PC-3 (cell line): ENCODE data around the gene WNT2B. TPM values are rescaled to one million over a fixed set of nuclear protein-coding genes. Genes with fewer than 3 reads are reported as not detected.

Source experiments
- ATAC-seq: fragments of 200-7000 bp; cut with Tn5 transposase; 2 replicates; pipeline ENCODE4 v1.9.1; 2020; ENCODE audit warnings: mild to moderate bottlenecking, moderate library complexity
- BruUV-seq: library from RNA; stranded (reverse); fragments of 400-500 nt; replicated peaks from 2 replicates; lab custom pipeline; 2021; lab: Mats Ljungman, UMichigan
- CTCF ChIA-PET: fragments of 300-600 bp; sonication (Branson Sonifier 250); formaldehyde crosslinking; loops from one replicate; lab custom pipeline; 2022; ENCODE audit warnings: antibody characterized with exemption; lab: Charles Lee
- POLR2A ChIA-PET: fragments of 300-600 bp; sonication (Branson Sonifier 250); formaldehyde crosslinking; loops from one replicate; lab custom pipeline; 2022; ENCODE audit warnings: antibody characterized with exemption; ENCODE audit not compliant: unreplicated experiment; lab: Charles Lee
- DNase-seq: peaks from one replicate; pipeline ENCODE4 v3.0.0-alpha.2; 2015
- H2AFZ ChIP-seq: fragments of 300-600 bp; sonication (generic); 2 replicates; pipeline ENCODE4 v1.6.0; 2016; ENCODE audit warnings: antibody characterized with exemption, low read length
- H3F3A ChIP-seq: fragments of 300-600 bp; sonication (generic); one replicate; pipeline ENCODE4 v1.6.0; 2017; ENCODE audit warnings: antibody characterized with exemption, low read length, control low read depth, mild to moderate bottlenecking; ENCODE audit not compliant: unreplicated experiment
- H3K27ac ChIP-seq: fragments of 300-600 bp; sonication (generic); 2 replicates; pipeline ENCODE4 v1.5.1; 2016; ENCODE audit warnings: mild to moderate bottlenecking, low read length
- H3K27me3 ChIP-seq: fragments of 300-600 bp; sonication (generic); 2 replicates; pipeline ENCODE4 v1.6.1; 2016; ENCODE audit warnings: low read length, mixed read lengths
- H3K36me3 ChIP-seq: fragments of 300-600 bp; sonication (generic); 2 replicates; pipeline ENCODE4 v1.6.1; 2016; ENCODE audit warnings: low read depth, mixed run types, low read length, mixed read lengths
- H3K4me1 ChIP-seq: fragments of 300-600 bp; sonication (generic); 2 replicates; pipeline ENCODE4 v1.5.1; 2016; ENCODE audit warnings: low read length; ENCODE audit not compliant: insufficient read depth
- H3K4me2 ChIP-seq: fragments of 300-600 bp; sonication (generic); 2 replicates; pipeline ENCODE4 v1.6.0; 2016; ENCODE audit warnings: low read length
- H3K4me3 ChIP-seq: fragments of 300-600 bp; sonication (generic); 2 replicates; pipeline ENCODE4 v1.5.1; 2016; ENCODE audit warnings: mild to moderate bottlenecking, low read length, mixed read lengths
- H3K79me2 ChIP-seq: fragments of 300-600 bp; sonication (generic); 2 replicates; pipeline ENCODE4 v1.6.1; 2017; ENCODE audit warnings: low read length, mixed read lengths
- H3K9ac ChIP-seq: fragments of 300-600 bp; sonication (generic); 2 replicates; pipeline ENCODE4 v1.6.0; 2016; ENCODE audit warnings: mild to moderate bottlenecking, low read length
- H3K9me2 ChIP-seq: fragments of 300-600 bp; sonication (generic); replicated peaks from 2 replicates; pipeline ENCODE4 v1.6.1; 2016; ENCODE audit warnings: mixed run types, low read length, mixed read lengths
- H3K9me3 ChIP-seq: fragments of 300-600 bp; sonication (generic); 2 replicates; pipeline ENCODE4 v1.6.1; 2016; ENCODE audit warnings: low read length, mixed read lengths
- H4K20me1 ChIP-seq: fragments of 300-600 bp; sonication (generic); 2 replicates; pipeline ENCODE4 v1.6.1; 2016; ENCODE audit warnings: low read length, mixed read lengths
- CTCF ChIP-seq: fragments of 300-600 bp; sonication (generic); conservative IDR thresholded peaks from 2 replicates; pipeline ENCODE4 v1.5.1; 2017; ENCODE audit warnings: antibody characterized with exemption, low read depth, mild to moderate bottlenecking, low read length
- EZH2 ChIP-seq: fragments of 300-600 bp; sonication (generic); IDR thresholded peaks from one replicate; pipeline ENCODE4 v1.6.1; 2017; ENCODE audit warnings: antibody characterized with exemption, mild to moderate bottlenecking, low read length; ENCODE audit not compliant: unreplicated experiment
- EZH2phosphoT487 ChIP-seq: fragments of 300-600 bp; sonication (generic); IDR thresholded peaks from 2 replicates; pipeline ENCODE4 v1.6.1; 2018; ENCODE audit warnings: mild to moderate bottlenecking, antibody characterized with exemption, low read length, borderline replicate concordance
- intact Hi-C: fragments of 100-400 bp; cut with micrococcal nuclease; formaldehyde crosslinking; loops from 2 replicates; pipeline ENCODE4 v1.9.0; 2023
- total RNA-seq: library from RNA; depleted of rRNA; stranded (reverse); fragments of >200 nt; gene quantifications from 2 replicates; pipeline ENCODE4 v1.2.3, GENCODE V29; 2014

The WNT2B gene
- total RNA-seq, 1 experiment from 2014 or later: 0.55 TPM

GRCh38 chr1:112510340-112510739 lies 1.6 kb downstream of the WNT2B start:
- DNase-seq (no peak), ATAC-seq (no peak)
- Histone ChIP-seq H3K27ac (no peak overlapping the region), H3K9me2 (no peaks in the 10 kb centered on the region), H3K27me3 (no peaks in the 10 kb centered on the region), H3K79me2 (no peaks in the 10 kb centered on the region), H4K20me1 (no peaks in the 10 kb centered on the region), H3K9ac (no peak overlapping the region), H3K4me2 (no peak overlapping the region), H3K4me3 (no peak overlapping the region), H3F3A (no peaks in the 10 kb centered on the region), H2AFZ (no peak overlapping the region), H3K9me3 (no peaks in the 10 kb centered on the region), H3K4me1 (peaks cover 8% of the 10 kb centered on the region), H3K36me3 (no peaks in the 10 kb centered on the region)
- BruUV-seq: no TSS peak
- intact Hi-C loops: no loop called here
- ChIA-PET POLR2A (no interaction called here), CTCF (no interaction called here)
- TF ChIP-seq CTCF (no peak), EZH2 (no peak), EZH2phosphoT487 (no peak)

- no peak overlapping the region for H3K27ac ChIP-seq
- CTCF ChIA-PET: no interaction called here
- intact Hi-C loops: no loop called here
- TF ChIP-seq EZH2 (no peak), CTCF (no peak), EZH2phosphoT487 (no peak)
- H3K36me3 ChIP-seq: no peaks in the 10 kb centered on the region
- H3F3A ChIP-seq: no peaks in the 10 kb centered on the region
- no peak overlapping the region for H3K4me2 ChIP-seq
- H3K4me3 ChIP-seq: no peak overlapping the region
- DNase-seq (no peak), ATAC-seq (no peak)
- no peaks in the 10 kb centered on the region for H3K9me2 ChIP-seq
- no peaks in the 10 kb centered on the region for H3K27me3 ChIP-seq
- H3K9ac ChIP-seq: no peak overlapping the region
- H3K4me1 ChIP-seq: peaks cover 12% of the 10 kb centered on the region
- no peaks in the 10 kb centered on the region for H3K79me2 ChIP-seq
- POLR2A ChIA-PET: no interaction called here
- H4K20me1 ChIP-seq: no peaks in the 10 kb centered on the region
- no TSS peak for BruUV-seq
- no peak overlapping the region for H2AFZ ChIP-seq
- H3K9me3 ChIP-seq: no peaks in the 10 kb centered on the region
These were observed 3.1 kb downstream of the WNT2B start for GRCh38 chr1:112511897-112512296.

- Histone ChIP-seq H3K79me2 (no peaks in the 10 kb centered on the region), H3K4me3 (no peak overlapping the region), H3K4me1 (peaks cover 6% of the 10 kb centered on the region), H3K9me2 (no peaks in the 10 kb centered on the region), H3F3A (no peaks in the 10 kb centered on the region), H2AFZ (no peak overlapping the region), H3K27ac (no peak overlapping the region), H3K27me3 (no peaks in the 10 kb centered on the region), H4K20me1 (no peaks in the 10 kb centered on the region), H3K9ac (no peak overlapping the region), H3K9me3 (no peaks in the 10 kb centered on the region), H3K4me2 (no peak overlapping the region), H3K36me3 (no peaks in the 10 kb centered on the region)
- TF ChIP-seq EZH2phosphoT487 (no peak), CTCF (no peak), EZH2 (no peak)
- POLR2A ChIA-PET: no interaction called here
- no TSS peak for BruUV-seq
- ATAC-seq (no peak), DNase-seq (no peak)
- intact Hi-C loops: no loop called here
- CTCF ChIA-PET: no interaction called here
These were observed 4.5 kb downstream of the WNT2B start for GRCh38 chr1:112513112-112513870.
